ENCODE results near the gene ARHGEF10L. TPM values are rescaled to one million over a fixed set of nuclear protein-coding genes. Genes with fewer than 3 reads are reported as not detected.

Gene ARHGEF10L
- total RNA-seq, 2 experiments from 2014 or later, result not detected

Other genes starting within 250 kb of the ARHGEF10L start
- under 1 TPM; 0.23 to 0.30 TPM for gene PADI4, start 231.5 kb upstream of the ARHGEF10L start, total RNA-seq
- gene PADI6, start 167.5 kb upstream of the ARHGEF10L start, total RNA-seq, result not detected
- 100 to 1,000 TPM; 107 to 120 TPM for gene RCC2, start 100.0 kb upstream of the ARHGEF10L start, total RNA-seq
- gene ACTL8, start 215.6 kb downstream of the ARHGEF10L start, total RNA-seq, result under 1 TPM in 1 of 2 experiments, not detected in 1; 0.09 TPM